ENCODE measurements around the gene ROPN1B.
"Not testable (repeated sequence)": the region's sequence is repeated elsewhere in the genome, so short reads cannot be mapped to it uniquely, and the experiment has no call there.

Gene ROPN1B

DNA sequence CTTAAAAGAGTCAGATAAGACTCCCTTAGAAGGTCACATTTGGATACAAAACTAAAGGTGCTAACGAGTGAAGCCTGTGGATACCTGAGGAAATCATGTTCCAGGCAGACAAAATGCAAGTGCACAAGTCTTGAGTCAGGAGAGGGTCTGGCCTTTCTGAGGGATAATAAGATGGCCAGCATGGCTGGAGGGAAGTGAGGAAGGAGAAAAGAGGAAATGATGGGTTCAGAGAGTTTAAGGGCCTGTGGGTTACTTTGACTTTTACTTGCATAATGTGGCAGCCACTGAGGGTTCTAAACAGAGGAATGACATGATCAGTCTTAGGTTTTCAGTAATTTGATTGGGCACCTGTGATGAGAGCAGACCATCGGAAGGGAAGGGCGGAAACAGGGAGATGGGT, 3.5 kb upstream of the ROPN1B start:
- no peaks in the 10 kb centered on the region for H3K4me1 ChIP-seq (ENCODE audit: control insufficient read depth, low read depth, low read length)
- no peaks in the 10 kb centered on the region for H3K79me1 ChIP-seq (ENCODE audit: low read length)
- no peak overlapping the region for H3K18ac ChIP-seq (ENCODE audit: low read length)
- H3K9ac ChIP-seq (ENCODE audit: low read length): no peak overlapping the region
- no peaks in the 10 kb centered on the region for H3K79me2 ChIP-seq (ENCODE audit: control insufficient read depth, insufficient read depth, low read length)
- no peak overlapping the region for H4K8ac ChIP-seq (ENCODE audit: low read depth, low read length)
- DNase-seq: no peak
- H2BK5ac ChIP-seq (ENCODE audit: low read length): no peak overlapping the region
- H3K27me3 ChIP-seq (ENCODE audit: insufficient read depth, low read length, poor library complexity): no peaks in the 10 kb centered on the region
- no peak overlapping the region for H3K4me2 ChIP-seq (ENCODE audit: low read length)
- H4K5ac ChIP-seq (ENCODE audit: low read length): no peak overlapping the region
- no peak overlapping the region for H3K56ac ChIP-seq (ENCODE audit: low read length)
- H3K27ac ChIP-seq (ENCODE audit: low read depth, low read length): no peak overlapping the region
- WGBS (ENCODE audit: extremely low coverage, insufficient coverage, low lambda C conversion rate): no CpG with 5 or more reads among the region's 3 CpGs
- H2AK5ac ChIP-seq (ENCODE audit: low read length): no peak overlapping the region
- no peak overlapping the region for H2BK15ac ChIP-seq (replicated peaks; ENCODE audit: low read depth)
- no peak overlapping the region for H3K23ac ChIP-seq (ENCODE audit: low read length)
- no peak overlapping the region for H2BK120ac ChIP-seq (ENCODE audit: low read depth, low read length)
- H3K4me3 ChIP-seq (ENCODE audit: low read length): no peak overlapping the region
- H3K4ac ChIP-seq (ENCODE audit: low read depth, low read length): no peak overlapping the region
- no peaks in the 10 kb centered on the region for H3K36me3 ChIP-seq (ENCODE audit: control insufficient read depth, insufficient read depth, low read length)

DNA sequence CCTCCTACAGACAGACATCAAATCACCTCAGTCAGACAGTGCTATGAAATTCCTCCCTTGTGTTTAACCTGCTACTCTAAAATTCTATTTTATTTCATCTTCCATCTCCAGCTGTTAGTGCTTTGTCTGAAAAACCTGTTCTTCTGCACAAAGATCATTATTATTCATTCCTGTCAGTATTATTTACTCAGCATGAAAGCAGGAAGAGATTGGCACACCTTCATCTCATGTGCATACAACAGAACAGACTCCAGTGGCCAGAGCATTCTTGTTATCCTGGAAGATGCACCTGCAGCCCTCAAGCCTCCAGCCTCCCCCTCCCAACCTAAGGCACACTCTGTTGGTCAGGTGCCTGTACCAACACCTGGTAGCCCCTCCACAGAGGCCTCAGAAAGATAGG, 1.8 kb upstream of the ROPN1B start:
- no peak overlapping the region for H3K56ac ChIP-seq (ENCODE audit: low read length)
- no peak overlapping the region for H3K4me2 ChIP-seq (ENCODE audit: low read length)
- no peak overlapping the region for H2BK5ac ChIP-seq (ENCODE audit: low read length)
- no peak overlapping the region for H3K23ac ChIP-seq (ENCODE audit: low read length)
- H2BK120ac ChIP-seq (ENCODE audit: low read depth, low read length): no peak overlapping the region
- no peak overlapping the region for H2BK15ac ChIP-seq (replicated peaks; ENCODE audit: low read depth)
- no peak overlapping the region for H3K18ac ChIP-seq (ENCODE audit: low read length)
- H3K4me3 ChIP-seq (ENCODE audit: low read length): no peak overlapping the region
- H3K36me3 ChIP-seq (ENCODE audit: control insufficient read depth, insufficient read depth, low read length): no peaks in the 10 kb centered on the region
- H3K27ac ChIP-seq (ENCODE audit: low read depth, low read length): no peak overlapping the region
- no peaks in the 10 kb centered on the region for H3K27me3 ChIP-seq (ENCODE audit: insufficient read depth, low read length, poor library complexity)
- H4K8ac ChIP-seq (ENCODE audit: low read depth, low read length): no peak overlapping the region
- H3K79me1 ChIP-seq (ENCODE audit: low read length): no peaks in the 10 kb centered on the region
- H3K79me2 ChIP-seq (ENCODE audit: control insufficient read depth, insufficient read depth, low read length): no peaks in the 10 kb centered on the region
- no peaks in the 10 kb centered on the region for H3K4me1 ChIP-seq (ENCODE audit: control insufficient read depth, low read depth, low read length)
- H2AK5ac ChIP-seq (ENCODE audit: low read length): no peak overlapping the region
- H4K5ac ChIP-seq (ENCODE audit: low read length): no peak overlapping the region
- H3K9ac ChIP-seq (ENCODE audit: low read length): no peak overlapping the region
- no peak overlapping the region for H3K4ac ChIP-seq (ENCODE audit: low read depth, low read length)
- no peak for DNase-seq

DNA sequence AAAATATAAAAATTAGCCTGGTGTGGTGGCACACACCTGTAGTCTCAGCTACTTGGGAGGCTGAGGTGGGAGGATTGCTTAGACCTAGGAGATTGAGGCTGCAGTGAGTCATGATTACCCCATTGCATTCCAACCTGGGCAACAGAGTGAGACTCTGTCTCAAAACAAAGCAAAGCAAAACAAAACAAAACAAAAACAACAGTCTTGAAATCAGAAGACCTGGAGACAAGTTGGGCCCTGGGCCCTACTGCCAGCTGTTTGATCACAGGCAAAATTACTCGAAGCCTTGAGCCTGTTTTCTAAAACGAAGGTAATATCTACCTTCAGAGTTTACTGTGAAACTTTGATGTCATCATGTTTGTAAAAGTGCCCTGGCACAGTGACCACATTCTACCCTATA, 857 bp upstream of the ROPN1B start:
- not testable (repeated sequence) for H3K4me3 ChIP-seq (ENCODE audit: low read length); H2BK5ac ChIP-seq (ENCODE audit: low read length)

DNA sequence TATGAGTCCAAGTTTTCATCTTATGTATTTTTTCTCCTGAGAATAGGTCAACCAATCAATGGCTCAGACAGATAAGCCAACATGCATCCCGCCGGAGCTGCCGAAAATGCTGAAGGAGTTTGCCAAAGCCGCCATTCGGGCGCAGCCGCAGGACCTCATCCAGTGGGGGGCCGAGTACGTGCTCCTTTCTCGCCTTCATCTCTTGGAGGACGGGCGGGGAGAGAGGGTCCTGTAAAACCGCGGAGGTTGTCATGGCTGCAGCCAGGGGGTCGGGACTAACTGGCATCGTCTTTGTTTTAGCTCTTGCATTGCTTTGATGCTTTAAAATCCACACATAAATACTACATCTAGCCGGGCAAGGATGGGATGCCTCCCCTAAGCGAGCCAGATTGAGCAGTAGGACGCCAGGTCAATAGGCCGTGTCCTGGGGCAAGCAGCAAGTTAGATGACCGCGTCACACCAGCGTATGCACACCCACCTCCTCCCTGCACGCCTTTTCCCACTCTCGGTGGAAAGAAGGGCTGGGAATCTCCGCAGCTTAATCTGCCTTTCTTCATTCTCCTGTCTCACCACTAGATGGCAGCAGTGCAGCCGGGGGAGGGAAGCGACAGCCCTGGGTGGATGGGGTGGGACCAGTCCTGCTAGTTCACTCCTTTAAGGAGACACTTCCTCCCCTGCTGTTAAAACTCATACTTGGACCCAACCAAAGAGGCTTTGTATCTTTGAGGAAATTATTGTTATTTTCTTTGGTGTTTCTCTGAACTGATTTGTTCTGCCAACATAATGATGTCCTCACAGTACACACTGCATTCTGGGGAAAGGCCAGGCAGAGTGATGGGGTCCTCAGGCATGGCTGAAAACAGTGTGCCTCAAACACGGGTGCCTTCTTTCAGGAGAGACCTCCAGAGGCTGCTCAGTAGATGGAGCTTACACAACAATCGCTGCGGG, 3.3 kb downstream of the ROPN1B start:
- not testable (repeated sequence) for H4K5ac ChIP-seq (ENCODE audit: low read length); H3K27me3 ChIP-seq (ENCODE audit: insufficient read depth, low read length, poor library complexity); H3K23ac ChIP-seq (ENCODE audit: low read length); H4K8ac ChIP-seq (ENCODE audit: low read depth, low read length); H2BK15ac ChIP-seq (replicated peaks; ENCODE audit: low read depth); H3K18ac ChIP-seq (ENCODE audit: low read length); H3K79me1 ChIP-seq (ENCODE audit: low read length); H2AK5ac ChIP-seq (ENCODE audit: low read length); H3K36me3 ChIP-seq (ENCODE audit: control insufficient read depth, insufficient read depth, low read length); H2BK120ac ChIP-seq (ENCODE audit: low read depth, low read length); H3K4ac ChIP-seq (ENCODE audit: low read depth, low read length); H3K4me3 ChIP-seq (ENCODE audit: low read length); H3K4me1 ChIP-seq (ENCODE audit: control insufficient read depth, low read depth, low read length); H3K79me2 ChIP-seq (ENCODE audit: control insufficient read depth, insufficient read depth, low read length); H3K27ac ChIP-seq (ENCODE audit: low read depth, low read length); H2BK5ac ChIP-seq (ENCODE audit: low read length)
- peak overlapping the region; percentile 70 for H3K56ac ChIP-seq (ENCODE audit: low read length)
- peak; percentile 44 for DNase-seq
- H3K4me2 ChIP-seq (ENCODE audit: low read length): peak overlapping the region; percentile 62
- peak overlapping the region; percentile 38 for H3K9ac ChIP-seq (ENCODE audit: low read length)
- no CpG with 5 or more reads among the region's 31 CpGs for WGBS (ENCODE audit: extremely low coverage, insufficient coverage, low lambda C conversion rate)

More for the DNA sequence above, 857 bp upstream of the ROPN1B start:
- not testable (repeated sequence) for H3K4me2 ChIP-seq (ENCODE audit: low read length); DNase-seq; H2AK5ac ChIP-seq (ENCODE audit: low read length); H3K9ac ChIP-seq (ENCODE audit: low read length); H3K36me3 ChIP-seq (ENCODE audit: control insufficient read depth, insufficient read depth, low read length); H2BK15ac ChIP-seq (replicated peaks; ENCODE audit: low read depth); H3K79me2 ChIP-seq (ENCODE audit: control insufficient read depth, insufficient read depth, low read length); H2BK120ac ChIP-seq (ENCODE audit: low read depth, low read length); H4K8ac ChIP-seq (ENCODE audit: low read depth, low read length); H3K4me1 ChIP-seq (ENCODE audit: control insufficient read depth, low read depth, low read length); H3K4ac ChIP-seq (ENCODE audit: low read depth, low read length); H4K5ac ChIP-seq (ENCODE audit: low read length); H3K79me1 ChIP-seq (ENCODE audit: low read length); H3K27me3 ChIP-seq (ENCODE audit: insufficient read depth, low read length, poor library complexity); H3K23ac ChIP-seq (ENCODE audit: low read length); H3K18ac ChIP-seq (ENCODE audit: low read length); H3K27ac ChIP-seq (ENCODE audit: low read depth, low read length); H3K56ac ChIP-seq (ENCODE audit: low read length)
- no CpG with 5 or more reads among the region's 2 CpGs for WGBS (ENCODE audit: extremely low coverage, insufficient coverage, low lambda C conversion rate)

DNA sequence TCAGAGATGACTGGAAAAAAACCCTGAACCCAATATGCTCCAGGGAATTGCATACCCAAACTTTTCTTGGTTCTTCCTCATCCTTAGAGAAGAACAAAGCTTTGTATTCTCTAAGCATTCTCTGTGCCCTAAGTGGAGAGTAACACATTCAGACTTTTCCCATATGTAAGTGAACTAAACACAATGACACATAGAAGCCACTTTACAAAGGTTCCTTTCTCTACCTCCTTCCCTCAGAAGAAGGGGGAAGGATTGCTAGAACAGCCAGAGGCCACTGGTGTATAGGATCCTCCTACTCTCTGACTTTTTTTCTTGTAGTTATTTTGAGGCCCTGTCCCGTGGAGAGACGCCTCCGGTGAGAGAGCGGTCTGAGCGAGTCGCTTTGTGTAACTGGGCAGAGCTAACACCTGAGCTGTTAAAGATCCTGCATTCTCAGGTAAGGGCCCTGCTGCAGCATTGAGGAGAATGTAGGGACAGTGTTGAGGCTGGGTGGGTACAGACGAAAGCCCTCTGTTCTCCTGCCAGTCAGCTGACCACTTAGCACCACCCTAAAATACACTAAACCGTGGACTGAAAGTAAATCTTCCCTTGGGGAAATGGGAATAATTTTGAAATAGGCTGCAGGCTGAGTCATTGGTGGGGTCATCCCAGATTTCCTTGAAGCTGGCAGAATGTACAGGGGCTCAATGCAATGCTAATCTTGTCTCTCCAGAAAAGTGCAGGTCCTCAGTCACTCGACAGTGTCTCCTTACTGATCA, 6.4 kb downstream of the ROPN1B start:
- not testable (repeated sequence) for H3K9ac ChIP-seq (ENCODE audit: low read length); H3K4ac ChIP-seq (ENCODE audit: low read depth, low read length); H3K27me3 ChIP-seq (ENCODE audit: insufficient read depth, low read length, poor library complexity); H3K18ac ChIP-seq (ENCODE audit: low read length); H3K4me2 ChIP-seq (ENCODE audit: low read length); H3K56ac ChIP-seq (ENCODE audit: low read length); H4K5ac ChIP-seq (ENCODE audit: low read length); H3K36me3 ChIP-seq (ENCODE audit: control insufficient read depth, insufficient read depth, low read length); H3K23ac ChIP-seq (ENCODE audit: low read length); DNase-seq; H3K27ac ChIP-seq (ENCODE audit: low read depth, low read length); H3K4me1 ChIP-seq (ENCODE audit: control insufficient read depth, low read depth, low read length); H2BK5ac ChIP-seq (ENCODE audit: low read length); H2BK15ac ChIP-seq (replicated peaks; ENCODE audit: low read depth); H2AK5ac ChIP-seq (ENCODE audit: low read length); H3K79me1 ChIP-seq (ENCODE audit: low read length); H3K4me3 ChIP-seq (ENCODE audit: low read length); H4K8ac ChIP-seq (ENCODE audit: low read depth, low read length); H2BK120ac ChIP-seq (ENCODE audit: low read depth, low read length); H3K79me2 ChIP-seq (ENCODE audit: control insufficient read depth, insufficient read depth, low read length)
- WGBS (ENCODE audit: extremely low coverage, insufficient coverage, low lambda C conversion rate): no CpG with 5 or more reads among the region's 9 CpGs

Measured in mesendoderm (in vitro differentiated cells).